IMR-90 (cell line): Measurements from ENCODE around the gene GSG1L. TPM values are rescaled to one million over a fixed set of nuclear protein-coding genes. Genes with fewer than 3 reads are reported as not detected.

Source experiments
- ATAC-seq: fragments of 200-7000 bp; cut with Tn5 transposase; 2 replicates; pipeline ENCODE4 v1.9.1; 2020; ENCODE audit warnings: low read depth, mild to moderate bottlenecking, moderate library complexity
- BruUV-seq: library from RNA; stranded (reverse); fragments of 400-500 nt; replicated peaks from 2 replicates; lab custom pipeline; 2021; lab: Mats Ljungman, UMichigan
- CTCF ChIA-PET: fragments of 300-600 bp; formaldehyde crosslinking; extraction: SDS; loops from one replicate; lab custom pipeline; 2021; ENCODE audit warnings: antibody characterized with exemption; lab: Yijun Ruan, JAX
- POLR2A ChIA-PET: fragments of 300-600 bp; sonication (Branson Sonifier 250); formaldehyde crosslinking; loops from one replicate; lab custom pipeline; 2022; ENCODE audit warnings: antibody characterized with exemption; ENCODE audit not compliant: unreplicated experiment; lab: Charles Lee
- DNase-seq: peaks from one replicate; pipeline ENCODE4 v3.0.0; 2013
- H2AFZ ChIP-seq: replicated peaks from 2 replicates; pipeline ENCODE3; 2013; ENCODE audit warnings: low read length, mild to moderate bottlenecking; ENCODE audit not compliant: poor library complexity
- H2AK5ac ChIP-seq: 2 replicates; pipeline ENCODE4 v1.6.1; 2013; ENCODE audit warnings: low read depth, low read length, inconsistent platforms
- H2AK9ac ChIP-seq: replicated peaks from 2 replicates; pipeline ENCODE3; 2013; ENCODE audit warnings: mild to moderate bottlenecking, low read depth, low read length, moderate library complexity; ENCODE audit not compliant: poor library complexity
- H2BK120ac ChIP-seq: 2 replicates; pipeline ENCODE4 v1.6.1; 2013; ENCODE audit warnings: low read depth, low read length, inconsistent platforms
- H2BK15ac ChIP-seq: 3 replicates; pipeline ENCODE4 v1.6.1; 2013; ENCODE audit warnings: low read depth, low read length, inconsistent platforms
- H2BK20ac ChIP-seq: 2 replicates; pipeline ENCODE4 v1.6.1; 2013; ENCODE audit warnings: low read depth, mild to moderate bottlenecking, inconsistent platforms, low read length, moderate library complexity
- H2BK5ac ChIP-seq: 2 replicates; pipeline ENCODE4 v1.6.1; 2013; ENCODE audit warnings: mild to moderate bottlenecking, low read depth, low read length, inconsistent platforms; ENCODE audit not compliant: poor library complexity, severe bottlenecking
- H3K14ac ChIP-seq: replicated peaks from 2 replicates; pipeline ENCODE4 v1.6.1; 2013; ENCODE audit warnings: low read depth, low read length, inconsistent platforms
- H3K18ac ChIP-seq: 2 replicates; pipeline ENCODE4 v1.6.1; 2013; ENCODE audit warnings: low read depth, low read length, control low read depth
- H3K23ac ChIP-seq: 2 replicates; pipeline ENCODE4 v1.6.1; 2013; ENCODE audit warnings: low read depth, low read length, inconsistent platforms
- H3K27ac ChIP-seq: 2 replicates; pipeline ENCODE4 v1.5.1; 2013; ENCODE audit warnings: mild to moderate bottlenecking, control low read depth, low read length; ENCODE audit not compliant: insufficient read depth
- H3K27me3 ChIP-seq: 2 replicates; pipeline ENCODE4 v1.6.1; 2013; ENCODE audit warnings: low read length; ENCODE audit not compliant: control insufficient read depth, insufficient read depth
- H3K36me3 ChIP-seq: 2 replicates; pipeline ENCODE4 v1.6.1; 2013; ENCODE audit warnings: low read length, mixed read lengths; ENCODE audit not compliant: control insufficient read depth, insufficient read depth
- H3K4ac ChIP-seq: 2 replicates; pipeline ENCODE4 v1.6.1; 2013; ENCODE audit warnings: low read depth, low read length, inconsistent platforms
- H3K4me1 ChIP-seq: 2 replicates; pipeline ENCODE4 v1.6.1; 2013; ENCODE audit warnings: low read length, mixed read lengths; ENCODE audit not compliant: control insufficient read depth, insufficient read depth
- H3K4me2 ChIP-seq: 2 replicates; pipeline ENCODE4 v1.6.1; 2013; ENCODE audit warnings: low read depth, mild to moderate bottlenecking, control low read depth, low read length, moderate library complexity
- H3K4me3 ChIP-seq: 2 replicates; pipeline ENCODE4 v1.5.1; 2013; ENCODE audit warnings: low read depth, mild to moderate bottlenecking, control low read depth, low read length, moderate library complexity; ENCODE audit not compliant: insufficient read depth
- H3K56ac ChIP-seq: 2 replicates; pipeline ENCODE4 v1.6.1; 2013; ENCODE audit warnings: low read length, inconsistent platforms; ENCODE audit not compliant: insufficient read depth; ENCODE audit errors: extremely low read depth
- H3K79me1 ChIP-seq, 2 experiments: 2 replicates each; pipeline ENCODE4 v1.6.1; 2013; ENCODE audit warnings: low read length in 2 of 2, inconsistent platforms in 1 of 2, low read depth in 1 of 2
- H3K9ac ChIP-seq: 2 replicates; pipeline ENCODE4 v1.6.1; 2013; ENCODE audit warnings: low read depth, low read length, control low read depth
- H3K9me1 ChIP-seq: 2 replicates; pipeline ENCODE4 v1.6.1; 2013; ENCODE audit warnings: low read length, inconsistent platforms; ENCODE audit not compliant: insufficient read depth
- H3K9me3 ChIP-seq: 2 replicates; pipeline ENCODE4 v1.6.1; 2013; ENCODE audit warnings: low read length; ENCODE audit not compliant: control insufficient read depth, insufficient read depth
- H4K20me1 ChIP-seq: 2 replicates; pipeline ENCODE4 v1.6.1; 2013; ENCODE audit warnings: low read length, inconsistent platforms; ENCODE audit not compliant: insufficient read depth
- H4K5ac ChIP-seq: 2 replicates; pipeline ENCODE4 v1.6.1; 2013; ENCODE audit warnings: mild to moderate bottlenecking, low read depth, low read length, control low read depth
- H4K8ac ChIP-seq, 2 experiments: 2 replicates each; pipeline ENCODE4 v1.6.1; 2013; ENCODE audit warnings: low read depth in 2 of 2, low read length in 2 of 2, control low read depth in 1 of 2, inconsistent platforms in 1 of 2
- H4K91ac ChIP-seq: 2 replicates; pipeline ENCODE4 v1.6.1; 2013; ENCODE audit warnings: low read depth, low read length, inconsistent platforms; ENCODE audit not compliant: insufficient read depth
- BHLHE40 ChIP-seq: fragments of 150-350 bp; IDR thresholded peaks from 2 replicates; pipeline ENCODE4 v1.6.1; 2016; ENCODE audit warnings: mild to moderate bottlenecking, low read depth, low read length
- CEBPB ChIP-seq: IDR thresholded peaks from 2 replicates; pipeline ENCODE4 v1.6.1; 2012; ENCODE audit warnings: low read depth, low read length, improper control_type of control experiment
- CHD1 ChIP-seq: IDR thresholded peaks from 2 replicates; pipeline ENCODE4 v1.6.1; 2012; ENCODE audit warnings: low read depth, low read length, improper control_type of control experiment
- ELK1 ChIP-seq: fragments of 150-350 bp; IDR thresholded peaks from 2 replicates; pipeline ENCODE4 v1.6.1; 2016; ENCODE audit warnings: low read depth, mild to moderate bottlenecking, low read length, moderate library complexity, borderline replicate concordance
- FOS ChIP-seq: fragments of 150-350 bp; IDR thresholded peaks from 2 replicates; pipeline ENCODE4 v1.6.1; 2016; ENCODE audit warnings: low read depth, low read length
- MAFK ChIP-seq: IDR thresholded peaks from 2 replicates; pipeline ENCODE4 v1.6.1; 2012; ENCODE audit warnings: low read depth, low read length, improper control_type of control experiment
- MAZ ChIP-seq: IDR thresholded peaks from 2 replicates; pipeline ENCODE4 v1.6.1; 2012; ENCODE audit warnings: low read depth, mild to moderate bottlenecking, low read length, improper control_type of control experiment, moderate library complexity, borderline replicate concordance
- MXI1 ChIP-seq: IDR thresholded peaks from 2 replicates; pipeline ENCODE4 v1.6.1; 2012; ENCODE audit warnings: low read depth, mild to moderate bottlenecking, low read length, moderate library complexity, borderline replicate concordance
- NFE2L2 ChIP-seq: fragments of 150-350 bp; IDR thresholded peaks from 2 replicates; pipeline ENCODE4 v1.6.1; 2016; ENCODE audit warnings: low read depth, mild to moderate bottlenecking, low read length
- POLR2A ChIP-seq: IDR thresholded peaks from 2 replicates; pipeline ENCODE4 v1.6.1; 2012; ENCODE audit warnings: mild to moderate bottlenecking, low read depth, low read length
- RCOR1 ChIP-seq: IDR thresholded peaks from 2 replicates; pipeline ENCODE4 v1.6.1; 2012; ENCODE audit warnings: mild to moderate bottlenecking, low read length, improper control_type of control experiment; ENCODE audit not compliant: insufficient replicate concordance
- RFX5 ChIP-seq: IDR thresholded peaks from 2 replicates; pipeline ENCODE4 v1.8.0; 2012; ENCODE audit warnings: low read depth, mild to moderate bottlenecking, low read length, moderate library complexity
- WGBS, 2 experiments: methylation state at CpG; one replicate each; pipeline versions ENCODE4 v1.1.5 to v1.1.7; 2013; ENCODE audit warnings: missing lambda C conversion rate in 2 of 2; ENCODE audit not compliant: insufficient read length in 1 of 2; ENCODE audit errors: extremely low coverage in 2 of 2; 5-methylcytosine and 5-hydroxymethylcytosine counted together
- dilution Hi-C: fragments of 300-500 bp; cut with HindIII; formaldehyde crosslinking; loops from one replicate; pipeline ENCODE4 v1.14.3; 2018; ENCODE audit warnings: low sequenced_read_pairs; ENCODE audit not compliant: unreplicated experiment
- in situ Hi-C: fragments of 300-500 bp; cut with MboI; formaldehyde crosslinking; loops from 3 replicates; pipeline ENCODE4 v1.14.3; 2019; ENCODE audit warnings: low sequenced_read_pairs, inconsistent platforms, mixed read lengths
- intact Hi-C: fragments of 100-400 bp; cut with micrococcal nuclease; formaldehyde crosslinking; loops from 2 replicates; pipeline ENCODE4 v1.10.0; 2022
- polyA plus RNA-seq, 3 experiments: library from polyadenylated mRNA; depleted of rRNA; stranded (reverse); fragments of >200 nt; gene quantifications; 2 replicates each; pipeline ENCODE4 v1.2.3, GENCODE V29; 2012; ENCODE audit warnings: low replicate concordance in 1 of 3
- total RNA-seq: library from RNA; depleted of rRNA; stranded (reverse); fragments of >200 nt; gene quantifications from 2 replicates; pipeline ENCODE4 v1.2.3, GENCODE V29; 2012
- TF ChIP-seq, protein P1 (sequence below): conservative IDR thresholded peaks from 2 replicates; pipeline ENCODE4 v1.5.1; 2012; ENCODE audit warnings: mild to moderate bottlenecking, low read depth, low read length, improper control_type of control experiment

The GSG1L gene
- total and polyA plus RNA-seq, 2 of the 4 experiments (the other 2 are of a cell fraction): not detected

DNA sequence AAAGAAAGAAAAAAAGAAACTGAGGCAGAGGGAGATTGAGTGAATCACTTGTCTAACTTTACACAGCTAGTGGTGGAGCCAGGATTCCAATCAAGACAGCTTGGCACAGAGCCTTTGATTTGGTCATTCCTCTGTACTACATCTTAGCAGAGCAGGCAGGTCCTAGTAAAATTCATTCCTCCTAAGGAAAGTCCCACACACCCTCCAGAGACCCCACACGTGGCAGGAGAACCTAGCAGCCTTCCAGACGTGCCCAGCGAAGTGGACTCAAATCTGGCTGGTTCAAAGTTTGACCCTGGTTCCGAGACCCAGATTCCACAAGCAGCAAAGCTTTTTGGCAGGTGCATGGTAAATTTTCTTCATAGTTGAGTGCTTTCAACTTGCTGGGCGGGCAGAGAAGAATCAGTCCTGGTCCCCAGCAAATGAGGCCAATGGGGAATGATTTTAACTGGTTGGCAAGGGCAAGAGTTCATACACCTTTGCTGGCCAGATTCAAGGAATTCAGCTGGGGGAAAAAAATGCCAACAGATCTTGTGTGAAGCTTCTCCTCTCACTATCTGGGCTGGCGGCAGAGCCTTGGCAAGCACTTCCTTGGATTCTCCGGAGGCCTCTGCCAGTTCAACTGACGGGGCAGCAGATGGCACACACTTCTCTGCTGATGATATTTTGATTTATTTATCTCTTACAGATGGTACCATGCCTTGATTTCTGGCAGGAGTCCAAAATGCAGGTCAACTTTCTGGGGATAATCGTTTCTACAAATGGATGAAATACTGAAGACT is 82.4 kb downstream of the GSG1L start:
- Histone ChIP-seq H2AK5ac (no peak overlapping the region), H3K79me1 (no peaks in the 10 kb centered on the region), H3K4ac (no peak overlapping the region), H3K9me1 (no peaks in the 10 kb centered on the region), H2BK5ac (no peak overlapping the region), H3K9ac (no peak overlapping the region), H3K23ac (no peak overlapping the region), H2AFZ (no peak overlapping the region), H3K36me3 (no peaks in the 10 kb centered on the region), H2BK120ac (no peak overlapping the region), H3K14ac (no peak overlapping the region), H3K27me3 (no peaks in the 10 kb centered on the region), H4K91ac (no peak overlapping the region), H3K9me3 (no peaks in the 10 kb centered on the region), H3K18ac (no peak overlapping the region), H2BK15ac (no peak overlapping the region), H3K56ac (no peak overlapping the region), H3K4me2 (no peak overlapping the region), H3K27ac (no peak overlapping the region), H3K4me1 (no peaks in the 10 kb centered on the region), H2AK9ac (no peak overlapping the region), H4K8ac (no peak overlapping the region), H4K20me1 (no peaks in the 10 kb centered on the region), H2BK20ac (no peak overlapping the region), H4K5ac (no peak overlapping the region), H3K4me3 (no peak overlapping the region)
- BruUV-seq: no TSS peak
- 40% methylated on average over 6 of the region's 9 CpGs; no CpG with 5 or more reads in 1 of the 2 experiments for WGBS, 2 experiments
- dilution Hi-C loops (no loop called here), intact Hi-C loops (no loop called here), in situ Hi-C loops (no loop called here)
- TF ChIP-seq FOS (no peak), MXI1 (no peak), MAZ (no peak), NFE2L2 (no peak), MAFK (no peak), BHLHE40 (no peak), POLR2A (no peak), CEBPB (no peak), CHD1 (no peak), RCOR1 (no peak), ELK1 (no peak), RFX5 (no peak)
- TF ChIP-seq, protein P1, sequence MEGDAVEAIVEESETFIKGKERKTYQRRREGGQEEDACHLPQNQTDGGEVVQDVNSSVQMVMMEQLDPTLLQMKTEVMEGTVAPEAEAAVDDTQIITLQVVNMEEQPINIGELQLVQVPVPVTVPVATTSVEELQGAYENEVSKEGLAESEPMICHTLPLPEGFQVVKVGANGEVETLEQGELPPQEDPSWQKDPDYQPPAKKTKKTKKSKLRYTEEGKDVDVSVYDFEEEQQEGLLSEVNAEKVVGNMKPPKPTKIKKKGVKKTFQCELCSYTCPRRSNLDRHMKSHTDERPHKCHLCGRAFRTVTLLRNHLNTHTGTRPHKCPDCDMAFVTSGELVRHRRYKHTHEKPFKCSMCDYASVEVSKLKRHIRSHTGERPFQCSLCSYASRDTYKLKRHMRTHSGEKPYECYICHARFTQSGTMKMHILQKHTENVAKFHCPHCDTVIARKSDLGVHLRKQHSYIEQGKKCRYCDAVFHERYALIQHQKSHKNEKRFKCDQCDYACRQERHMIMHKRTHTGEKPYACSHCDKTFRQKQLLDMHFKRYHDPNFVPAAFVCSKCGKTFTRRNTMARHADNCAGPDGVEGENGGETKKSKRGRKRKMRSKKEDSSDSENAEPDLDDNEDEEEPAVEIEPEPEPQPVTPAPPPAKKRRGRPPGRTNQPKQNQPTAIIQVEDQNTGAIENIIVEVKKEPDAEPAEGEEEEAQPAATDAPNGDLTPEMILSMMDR: no peak
- ATAC-seq: no peak
- POLR2A ChIA-PET: no interaction called here
- CTCF ChIA-PET: interaction anchor here (0.6 to 1.0 kb wide), 2 partner anchors 9 to 291 kb away, joined by 3 read pairs; no protein-coding TSS in a partner anchor
- no peak for DNase-seq
